Measurements from ENCODE around the gene KCNH2. TPM values are rescaled to one million over a fixed set of nuclear protein-coding genes. Genes with fewer than 3 reads are reported as not detected.
A peak's percentile ranks its signal among the peaks of the same experiment; 100 is the strongest.

The KCNH2 gene
- total RNA-seq, 1 donor from 2014 or later = 12.4 TPM

GRCh38 chr7:150996376-150997074 lies 18.4 kb upstream of the KCNH2 start:
- no peak for TF ChIP-seq CTCF (conservative IDR thresholded peaks at IDR 0.05)
- Mint-ChIP-seq H3K27me3 (ENCODE audit: low read depth) (no peaks in the 10 kb centered on the region), H3K36me3 (ENCODE audit: low read depth) (no peaks in the 10 kb centered on the region), H3K27ac (ENCODE audit: unreplicated experiment) (no peak overlapping the region), H3K4me3 (no peak overlapping the region), H3K9me3 (no peaks in the 10 kb centered on the region), H3K4me1 (peaks cover 16% of the 10 kb centered on the region)
- DNase-seq (ENCODE audit: low read depth, low spot score) = no peak

- H3K4me1 Mint-ChIP-seq = peaks cover 24% of the 10 kb centered on the region
- H3K36me3 Mint-ChIP-seq (ENCODE audit: low read depth) = no peaks in the 10 kb centered on the region
- H3K27ac Mint-ChIP-seq (ENCODE audit: unreplicated experiment) = no peak overlapping the region
- H3K27me3 Mint-ChIP-seq (ENCODE audit: low read depth) = no peaks in the 10 kb centered on the region
- TF ChIP-seq CTCF (conservative IDR thresholded peaks at IDR 0.05) = no peak
- no peaks in the 10 kb centered on the region for H3K9me3 Mint-ChIP-seq
- H3K4me3 Mint-ChIP-seq = no peak overlapping the region
- DNase-seq (ENCODE audit: low read depth, low spot score) = no peak
Measured at GRCh38 chr7:150994838-150995510, 16.9 kb upstream of the KCNH2 start.

- Mint-ChIP-seq H3K27ac (ENCODE audit: unreplicated experiment) (peak overlapping the region; percentile 67), H3K4me1 (peaks cover 30% of the 10 kb centered on the region), H3K4me3 (no peak overlapping the region), H3K36me3 (ENCODE audit: low read depth) (no peaks in the 10 kb centered on the region), H3K27me3 (ENCODE audit: low read depth) (no peaks in the 10 kb centered on the region), H3K9me3 (no peaks in the 10 kb centered on the region)
- no peak for TF ChIP-seq CTCF (conservative IDR thresholded peaks at IDR 0.05)
- no peak for DNase-seq (ENCODE audit: low read depth, low spot score)
Measured at GRCh38 chr7:150994141-150994837, 16.2 kb upstream of the KCNH2 start.

GRCh38 chr7:150993511-150993910 lies 15.4 kb upstream of the KCNH2 start:
- H3K27me3 Mint-ChIP-seq (ENCODE audit: low read depth) = no peaks in the 10 kb centered on the region
- H3K27ac Mint-ChIP-seq (ENCODE audit: unreplicated experiment) = no peak overlapping the region
- DNase-seq (ENCODE audit: low read depth, low spot score) = no peak
- peaks cover 38% of the 10 kb centered on the region for H3K4me1 Mint-ChIP-seq
- no peak for TF ChIP-seq CTCF (conservative IDR thresholded peaks at IDR 0.05)
- no peak overlapping the region for H3K4me3 Mint-ChIP-seq
- H3K36me3 Mint-ChIP-seq (ENCODE audit: low read depth) = no peaks in the 10 kb centered on the region
- no peaks in the 10 kb centered on the region for H3K9me3 Mint-ChIP-seq

- DNase-seq (ENCODE audit: low read depth, low spot score) = peak; percentile 68
- no peaks in the 10 kb centered on the region for H3K36me3 Mint-ChIP-seq (ENCODE audit: low read depth)
Measured at GRCh38 chr7:150992833-150993302, 14.7 kb upstream of the KCNH2 start.

More at GRCh38 chr7:150992833-150993302, 14.7 kb upstream of the KCNH2 start:
- no peak for TF ChIP-seq CTCF (conservative IDR thresholded peaks at IDR 0.05)
- Mint-ChIP-seq H3K4me1 (peaks cover 43% of the 10 kb centered on the region), H3K27me3 (ENCODE audit: low read depth) (no peaks in the 10 kb centered on the region), H3K4me3 (peak overlapping the region; percentile 25), H3K27ac (ENCODE audit: unreplicated experiment) (peak overlapping the region; percentile 87), H3K9me3 (no peaks in the 10 kb centered on the region)

Data from neural crest cell (in vitro differentiated cells).